ENCODE measurements around the gene TBCK. TPM values are rescaled to one million over a fixed set of nuclear protein-coding genes. Genes with fewer than 3 reads are reported as not detected.
A peak's percentile ranks its signal among the peaks of the same experiment; 100 is the strongest.
"Not testable (repeated sequence)": the region's sequence is repeated elsewhere in the genome, so short reads cannot be mapped to it uniquely, and the experiment has no call there.

The TBCK gene
- total RNA-seq, 2 donors from 2014 or later, result 32.9 to 46.3 TPM

DNA sequence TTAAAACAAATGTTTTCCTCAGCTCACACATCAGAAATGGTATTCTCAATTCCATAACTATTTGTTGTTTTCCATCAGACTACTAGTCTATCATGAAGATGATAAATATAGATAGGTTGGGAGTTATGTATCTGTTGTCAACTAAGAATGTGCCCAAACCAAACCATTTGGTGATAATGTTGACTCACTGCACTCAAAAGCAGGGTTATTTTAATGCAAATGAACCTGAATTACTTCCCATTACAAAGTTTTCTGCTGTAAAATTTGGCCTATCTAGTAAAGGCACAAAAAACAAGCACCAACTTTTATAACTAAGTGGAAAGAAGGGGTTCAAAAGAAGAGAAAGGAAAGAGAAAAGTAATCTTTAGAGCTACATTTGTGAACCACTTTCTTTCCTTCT lies 93.5 kb downstream of the TBCK start:
- TF ChIP-seq, protein P1, sequence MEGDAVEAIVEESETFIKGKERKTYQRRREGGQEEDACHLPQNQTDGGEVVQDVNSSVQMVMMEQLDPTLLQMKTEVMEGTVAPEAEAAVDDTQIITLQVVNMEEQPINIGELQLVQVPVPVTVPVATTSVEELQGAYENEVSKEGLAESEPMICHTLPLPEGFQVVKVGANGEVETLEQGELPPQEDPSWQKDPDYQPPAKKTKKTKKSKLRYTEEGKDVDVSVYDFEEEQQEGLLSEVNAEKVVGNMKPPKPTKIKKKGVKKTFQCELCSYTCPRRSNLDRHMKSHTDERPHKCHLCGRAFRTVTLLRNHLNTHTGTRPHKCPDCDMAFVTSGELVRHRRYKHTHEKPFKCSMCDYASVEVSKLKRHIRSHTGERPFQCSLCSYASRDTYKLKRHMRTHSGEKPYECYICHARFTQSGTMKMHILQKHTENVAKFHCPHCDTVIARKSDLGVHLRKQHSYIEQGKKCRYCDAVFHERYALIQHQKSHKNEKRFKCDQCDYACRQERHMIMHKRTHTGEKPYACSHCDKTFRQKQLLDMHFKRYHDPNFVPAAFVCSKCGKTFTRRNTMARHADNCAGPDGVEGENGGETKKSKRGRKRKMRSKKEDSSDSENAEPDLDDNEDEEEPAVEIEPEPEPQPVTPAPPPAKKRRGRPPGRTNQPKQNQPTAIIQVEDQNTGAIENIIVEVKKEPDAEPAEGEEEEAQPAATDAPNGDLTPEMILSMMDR (IDR thresholded peaks at IDR 0.05), result no peak
- ATAC-seq (ENCODE audit: insufficient number of reproducible peaks, low FRiP score, low read depth), result no peak
- peaks cover 6% of the 10 kb centered on the region for H3K36me3 ChIP-seq
- no peak for DNase-seq (ENCODE audit: low spot score)
- no peak overlapping the region for H3K4me3 ChIP-seq
- no peak overlapping the region for H3K27ac ChIP-seq
- H3K27me3 ChIP-seq (replicated peaks; ENCODE audit: insufficient read depth), result no peaks in the 10 kb centered on the region
- no peaks in the 10 kb centered on the region for H3K9me3 ChIP-seq
- no peaks in the 10 kb centered on the region for H3K4me1 ChIP-seq (ENCODE audit: control insufficient read depth in 1 of 2, low read depth in 2 of 2)

DNA sequence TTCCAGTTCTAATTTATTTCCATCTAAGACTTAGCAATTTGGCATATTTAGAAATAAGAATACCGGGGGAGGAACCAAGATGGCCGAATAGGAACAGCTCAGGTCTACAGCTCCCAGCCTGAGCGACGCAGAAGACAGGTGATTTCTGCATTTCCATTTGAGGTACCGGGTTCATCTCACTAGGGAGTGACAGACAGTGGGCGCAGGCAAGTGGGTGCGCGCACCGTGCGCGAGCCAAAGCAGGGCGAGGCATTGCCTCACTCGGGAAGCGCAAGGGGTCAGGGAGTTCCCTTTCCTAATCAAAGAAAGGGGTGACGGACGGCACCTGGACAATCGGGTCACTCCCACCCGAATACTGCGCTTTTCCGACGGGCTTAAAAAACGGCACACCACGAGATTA lies 102.7 kb downstream of the TBCK start:
- DNase-seq (ENCODE audit: low spot score); H3K27me3 ChIP-seq (replicated peaks; ENCODE audit: insufficient read depth); H3K4me3 ChIP-seq; H3K4me1 ChIP-seq (ENCODE audit: control insufficient read depth in 1 of 2, low read depth in 2 of 2); ATAC-seq (ENCODE audit: insufficient number of reproducible peaks, low FRiP score, low read depth); H3K36me3 ChIP-seq; H3K9me3 ChIP-seq; H3K27ac ChIP-seq: not testable (repeated sequence)

DNA sequence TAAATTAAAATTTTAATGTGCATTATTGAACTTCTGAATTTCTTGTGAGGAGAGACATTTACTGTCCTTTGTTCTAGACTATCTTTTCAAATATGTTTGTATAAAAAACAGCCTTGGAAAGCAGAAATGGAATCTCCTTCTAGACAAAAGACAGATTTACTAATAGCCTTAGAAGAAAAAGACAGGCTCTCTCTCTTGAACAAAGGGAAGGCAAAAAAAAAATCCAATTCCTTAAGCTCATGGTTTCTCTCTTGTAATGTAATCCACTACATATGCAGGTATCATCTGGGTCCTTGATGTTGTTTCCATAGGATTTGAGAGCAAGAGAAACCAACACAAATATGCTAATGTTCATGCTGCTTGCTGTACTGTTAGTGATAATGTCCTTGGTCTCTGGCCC lies 106.0 kb downstream of the TBCK start:
- no peaks in the 10 kb centered on the region for H3K9me3 ChIP-seq
- peaks cover 3% of the 10 kb centered on the region for H3K36me3 ChIP-seq
- ATAC-seq (ENCODE audit: insufficient number of reproducible peaks, low FRiP score, low read depth), result no peak

DNA sequence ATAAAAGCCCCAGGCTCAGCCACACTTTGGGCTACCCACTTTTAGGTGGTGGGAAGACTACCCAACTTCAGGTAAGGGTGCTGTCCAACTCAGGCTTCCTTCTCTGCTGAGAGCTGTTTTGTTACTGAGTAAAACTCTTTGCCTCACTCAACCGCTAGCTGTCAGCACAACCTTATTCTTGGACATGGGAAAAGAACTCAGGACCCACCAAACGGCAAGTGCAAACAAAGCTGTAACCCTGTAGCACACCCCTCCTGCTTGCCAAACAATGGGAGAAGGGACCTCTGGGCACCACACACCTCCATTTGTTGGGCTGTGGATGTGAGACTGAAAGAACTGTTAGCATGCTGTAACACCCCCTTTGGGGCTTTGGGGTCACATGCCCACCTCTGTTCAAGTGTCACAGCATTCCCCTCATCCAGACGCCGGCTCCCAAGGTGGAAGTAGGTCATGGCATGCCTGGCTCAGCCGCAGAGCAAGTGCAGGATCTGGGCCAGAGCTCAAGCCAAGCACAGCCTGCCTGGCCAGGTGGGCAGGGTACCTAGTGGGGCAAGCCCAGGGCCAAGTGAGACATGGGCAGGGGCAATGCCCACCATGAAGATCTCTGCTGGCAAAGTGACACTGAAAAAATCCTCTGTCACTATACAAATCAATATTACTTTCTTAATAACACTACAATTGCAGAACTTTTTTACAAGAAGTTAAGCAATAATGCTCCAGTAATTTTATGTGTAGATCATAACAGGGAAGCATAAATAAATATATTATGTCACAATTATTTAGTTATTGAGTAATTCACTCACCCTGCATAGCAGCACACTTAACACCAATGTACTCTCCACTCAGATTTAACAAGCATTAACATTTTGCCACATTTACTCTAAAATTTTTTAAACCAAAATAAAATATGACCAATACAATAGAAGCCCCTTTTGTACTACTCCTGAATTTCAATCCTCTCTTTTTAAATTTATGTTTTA lies 107.2 kb downstream of the TBCK start:
- DNase-seq (ENCODE audit: low spot score) (no peak), ATAC-seq (ENCODE audit: insufficient number of reproducible peaks, low FRiP score, low read depth) (no peak)
- no peak overlapping the region for H3K27ac ChIP-seq
- H3K9me3 ChIP-seq, result no peaks in the 10 kb centered on the region
- no peaks in the 10 kb centered on the region for H3K4me1 ChIP-seq (ENCODE audit: control insufficient read depth in 1 of 2, low read depth in 2 of 2)
- H3K27me3 ChIP-seq (replicated peaks; ENCODE audit: insufficient read depth), result no peaks in the 10 kb centered on the region
- TF ChIP-seq, protein P1 (IDR thresholded peaks at IDR 0.05), result no peak
- H3K36me3 ChIP-seq, result peaks cover 3% of the 10 kb centered on the region
- H3K4me3 ChIP-seq, result no peak overlapping the region

More for the DNA sequence above, 106.0 kb downstream of the TBCK start:
- H3K4me3 ChIP-seq, result no peak overlapping the region
- DNase-seq (ENCODE audit: low spot score), result no peak
- H3K4me1 ChIP-seq (ENCODE audit: control insufficient read depth in 1 of 2, low read depth in 2 of 2), result no peaks in the 10 kb centered on the region
- TF ChIP-seq, protein P1 (IDR thresholded peaks at IDR 0.05), result no peak
- no peak overlapping the region for H3K27ac ChIP-seq
- H3K27me3 ChIP-seq (replicated peaks; ENCODE audit: insufficient read depth), result no peaks in the 10 kb centered on the region

DNA sequence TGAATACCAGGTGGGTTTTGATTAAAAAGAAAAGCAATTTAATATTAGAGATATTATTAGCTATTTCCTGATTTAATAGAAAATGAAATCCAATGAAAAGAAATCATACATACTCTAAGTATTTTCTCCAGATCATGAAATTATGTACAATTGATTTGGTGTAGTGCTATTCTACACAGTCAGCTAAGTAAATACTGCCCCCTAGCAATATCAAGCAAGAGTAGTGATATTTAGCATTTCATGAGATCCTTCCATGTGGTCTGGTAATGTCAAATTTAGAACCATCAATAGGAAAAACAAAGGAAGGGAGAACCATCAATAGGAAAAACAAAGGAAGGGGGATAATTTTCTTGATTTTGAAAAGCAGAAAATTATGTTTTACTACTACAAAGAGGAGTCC lies 114.6 kb downstream of the TBCK start:
- Histone ChIP-seq H3K36me3 (no peaks in the 10 kb centered on the region), H3K4me1 (ENCODE audit: control insufficient read depth in 1 of 2, low read depth in 2 of 2) (no peaks in the 10 kb centered on the region), H3K27ac (no peak overlapping the region), H3K4me3 (no peak overlapping the region), H3K9me3 (no peaks in the 10 kb centered on the region), H3K27me3 (replicated peaks; ENCODE audit: insufficient read depth) (no peaks in the 10 kb centered on the region)
- DNase-seq (ENCODE audit: low spot score) (no peak), ATAC-seq (ENCODE audit: insufficient number of reproducible peaks, low FRiP score, low read depth) (no peak)
- TF ChIP-seq, protein P1 (IDR thresholded peaks at IDR 0.05), result peak; percentile 12
